GM23248 (cell line): ENCODE results near the gene HRK. TPM values are rescaled to one million over a fixed set of nuclear protein-coding genes. Genes with fewer than 3 reads are reported as not detected.

ENCODE experiments used
- DNase-seq: peaks from one replicate; pipeline ENCODE4 v3.0.0-alpha.2; 2015
- H2AFZ ChIP-seq: fragments of 200-600 bp; sonication (generic); 2 replicates; pipeline ENCODE4 v1.6.1; 2016; ENCODE audit warnings: antibody characterized with exemption
- H3F3A ChIP-seq: fragments of 200-600 bp; sonication (generic); 2 replicates; pipeline ENCODE4 v1.6.1; 2016; ENCODE audit warnings: mild to moderate bottlenecking, antibody characterized with exemption, mixed run types; ENCODE audit not compliant: insufficient read depth
- H3K27ac ChIP-seq: fragments of 200-600 bp; sonication (generic); 2 replicates; pipeline ENCODE4 v1.5.1; 2016; ENCODE audit warnings: mild to moderate bottlenecking
- H3K27me3 ChIP-seq: fragments of 200-600 bp; sonication (generic); replicated peaks from 2 replicates; pipeline ENCODE4 v1.6.1; 2016; ENCODE audit warnings: mild to moderate bottlenecking; ENCODE audit not compliant: insufficient read depth
- H3K36me3 ChIP-seq: fragments of 200-600 bp; sonication (generic); 2 replicates; pipeline ENCODE4 v1.6.1; 2016; ENCODE audit warnings: low read depth, mild to moderate bottlenecking
- H3K4me1 ChIP-seq: fragments of 200-600 bp; sonication (generic); 2 replicates; pipeline ENCODE4 v1.6.1; 2016; ENCODE audit warnings: mild to moderate bottlenecking; ENCODE audit not compliant: insufficient read depth
- H3K4me2 ChIP-seq: fragments of 200-600 bp; sonication (generic); one replicate; pipeline ENCODE4 v1.6.1; 2016; ENCODE audit warnings: mild to moderate bottlenecking; ENCODE audit not compliant: unreplicated experiment
- H3K4me3 ChIP-seq: fragments of 200-600 bp; sonication (generic); 2 replicates; pipeline ENCODE4 v1.5.1; 2016; ENCODE audit warnings: mild to moderate bottlenecking
- H3K79me2 ChIP-seq: fragments of 200-600 bp; sonication (generic); 2 replicates; pipeline ENCODE4 v1.6.1; 2016; ENCODE audit warnings: mild to moderate bottlenecking; ENCODE audit not compliant: insufficient read depth
- H3K9ac ChIP-seq: fragments of 200-600 bp; sonication (generic); 2 replicates; pipeline ENCODE4 v1.6.1; 2016; ENCODE audit warnings: mild to moderate bottlenecking
- H3K9me2 ChIP-seq: fragments of 200-600 bp; sonication (generic); 2 replicates; pipeline ENCODE4 v1.6.1; 2016; ENCODE audit warnings: mixed run types, mild to moderate bottlenecking, moderate library complexity; ENCODE audit not compliant: insufficient read depth
- H3K9me3 ChIP-seq: fragments of 200-600 bp; sonication (generic); one replicate; pipeline ENCODE4 v1.6.1; 2017; ENCODE audit warnings: low read depth
- H4K20me1 ChIP-seq: fragments of 200-600 bp; sonication (generic); 2 replicates; pipeline ENCODE4 v1.6.0; 2016; ENCODE audit not compliant: insufficient read depth
- EZH2 ChIP-seq: fragments of 200-600 bp; sonication (generic); IDR thresholded peaks from 2 replicates; pipeline ENCODE4 v1.6.1; 2018; ENCODE audit warnings: antibody characterized with exemption, mild to moderate bottlenecking; ENCODE audit not compliant: insufficient read depth, poor library complexity, severe bottlenecking
- EZH2phosphoT487 ChIP-seq: fragments of 200-600 bp; sonication (generic); IDR thresholded peaks from 2 replicates; pipeline ENCODE4 v1.6.1; 2018; ENCODE audit warnings: antibody characterized with exemption, moderate library complexity, mild to moderate bottlenecking, low read depth; ENCODE audit not compliant: insufficient read depth
- whole genome bisulfite sequencing, 2 experiments: methylation state at CpG; one replicate each; pipeline ENCODE4 v1.1.6; 2015 to 2017; ENCODE audit warnings: low lambda C conversion rate in 2 of 2, low coverage in 1 of 2; ENCODE audit errors: missing lambda C conversion rate in 2 of 2; 5-methylcytosine and 5-hydroxymethylcytosine counted together
- in situ Hi-C: fragments of 300-500 bp; cut with MboI; formaldehyde crosslinking; loops from 2 replicates; pipeline ENCODE4 v1.15.0; 2020
- polyA plus RNA-seq: library from polyadenylated mRNA; unstranded; fragments of >200 nt; fragmentation: Nextera tagmentation; extraction: Ambion mirVana; gene quantifications from 2 replicates; pipeline ENCODE4 v1.2.1, GENCODE V29; 2016
- total RNA-seq: library from RNA; depleted of rRNA; stranded (reverse); fragments of >200 nt; shearing (Covaris generic); gene quantifications from 2 replicates; pipeline ENCODE4 v1.2.3, GENCODE V29; 2014; rRNA removed

HRK gene
- not detected in 2 replicates for total RNA-seq
- not detected in 2 replicates for polyA plus RNA-seq

- in situ Hi-C loops = no loop called here
- Histone ChIP-seq H3K27ac (no peak within 1 kb of the TSS), H3K36me3 (no peaks in the 10 kb centered on the region), H3F3A (no peaks in the 10 kb centered on the region), H3K9me2 (no peaks in the 10 kb centered on the region), H3K9me3 (no peaks in the 10 kb centered on the region), H3K27me3 (peaks cover 80% of the 10 kb centered on the region), H4K20me1 (no peaks in the 10 kb centered on the region), H3K4me1 (0 out of 2 replicates have a peak, but pooled peaks cover 3% of the 10 kb centered on the region), H3K4me2 (peak within 1 kb of the TSS; percentile 28), H2AFZ (no peak within 1 kb of the TSS), H3K79me2 (no peaks in the 10 kb centered on the region), H3K9ac (no peak within 1 kb of the TSS), H3K4me3 (peak within 1 kb of the TSS; percentile 45)
- WGBS, 2 experiments = 5 to 6% methylated on average over 26 to 47 of the region's 49 CpGs
- TF ChIP-seq EZH2phosphoT487 (0 out of 2 replicates have a peak, but pooled peaks have one; percentile 19), EZH2 (no peak)
- DNase-seq = no peak
These were observed at the start of gene HRK for GRCh38 chr12:116881325-116881876. Gene HRK (minus strand): TSS chr12:116881441. CDS start chr12:116881307, 134 bp downstream.

- no peaks in the 10 kb centered on the region for H3K9me2 ChIP-seq
- peaks cover 99% of the 10 kb centered on the region for H3K79me2 ChIP-seq
- TF ChIP-seq EZH2 = no peak
- TF ChIP-seq EZH2phosphoT487 = no peak
- peaks cover 32% of the 10 kb centered on the region for H3K36me3 ChIP-seq
- no peak overlapping the region for H3K27ac ChIP-seq
- H3K9me3 ChIP-seq = no peaks in the 10 kb centered on the region
- H4K20me1 ChIP-seq = peaks cover under 1% of the 10 kb centered on the region
- H3K4me3 ChIP-seq = no peak overlapping the region
- no peak overlapping the region for H3K4me2 ChIP-seq
- no peak for DNase-seq
- no peak overlapping the region for H3K9ac ChIP-seq
- H2AFZ ChIP-seq = no peak overlapping the region
- peaks cover 10% of the 10 kb centered on the region for H3F3A ChIP-seq
- H3K4me1 ChIP-seq = peaks cover 6% of the 10 kb centered on the region
- no peaks in the 10 kb centered on the region for H3K27me3 ChIP-seq
- in situ Hi-C loops = no loop called here
These were observed 48.6 kb upstream of the HRK start for GRCh38 chr12:116929885-116930284.

GRCh38 chr12:116928504-116928903 lies 47.3 kb upstream of the HRK start:
- WGBS, 2 experiments = 85 to 89% methylated on average over 5 of the region's 5 CpGs
- Histone ChIP-seq H3K4me1 (peaks cover 15% of the 10 kb centered on the region), H4K20me1 (peaks cover 10% of the 10 kb centered on the region), H3F3A (peaks cover 18% of the 10 kb centered on the region), H3K79me2 (peaks cover 99% of the 10 kb centered on the region), H3K27me3 (no peaks in the 10 kb centered on the region), H3K9me2 (no peaks in the 10 kb centered on the region), H3K4me3 (no peak overlapping the region), H3K4me2 (no peak overlapping the region), H3K9ac (no peak overlapping the region), H3K9me3 (no peaks in the 10 kb centered on the region), H3K27ac (no peak overlapping the region), H3K36me3 (peaks cover 19% of the 10 kb centered on the region), H2AFZ (no peak overlapping the region)
- no peak for TF ChIP-seq EZH2
- TF ChIP-seq EZH2phosphoT487 = no peak
- no peak for DNase-seq
- in situ Hi-C loops = no loop called here

- Histone ChIP-seq H3K9ac (no peak overlapping the region), H3F3A (peaks cover 18% of the 10 kb centered on the region), H3K4me3 (no peak overlapping the region), H3K79me2 (peaks cover 99% of the 10 kb centered on the region), H2AFZ (no peak overlapping the region), H4K20me1 (peaks cover 10% of the 10 kb centered on the region), H3K27me3 (no peaks in the 10 kb centered on the region), H3K4me1 (peaks cover 15% of the 10 kb centered on the region), H3K36me3 (peaks cover 10% of the 10 kb centered on the region), H3K27ac (no peak overlapping the region), H3K9me3 (no peaks in the 10 kb centered on the region), H3K4me2 (no peak overlapping the region), H3K9me2 (no peaks in the 10 kb centered on the region)
- 85 to 87% methylated on average over 9 of the region's 9 CpGs for WGBS, 2 experiments
- TF ChIP-seq EZH2 (no peak), EZH2phosphoT487 (no peak)
- in situ Hi-C loops = no loop called here
- no peak for DNase-seq
These were observed 46.2 kb upstream of the HRK start for GRCh38 chr12:116927244-116927940.
